ENCODE data around the gene CCDC81. TPM values are rescaled to one million over a fixed set of nuclear protein-coding genes. Genes with fewer than 3 reads are reported as not detected.

The CCDC81 gene
- total and polyA plus RNA-seq, 9 of the 15 experiments (the other 6 are each of a cell fraction or from before 2014, with no cell fraction given), result 0.16 to 1.0 (median 0.41) TPM

DNA sequence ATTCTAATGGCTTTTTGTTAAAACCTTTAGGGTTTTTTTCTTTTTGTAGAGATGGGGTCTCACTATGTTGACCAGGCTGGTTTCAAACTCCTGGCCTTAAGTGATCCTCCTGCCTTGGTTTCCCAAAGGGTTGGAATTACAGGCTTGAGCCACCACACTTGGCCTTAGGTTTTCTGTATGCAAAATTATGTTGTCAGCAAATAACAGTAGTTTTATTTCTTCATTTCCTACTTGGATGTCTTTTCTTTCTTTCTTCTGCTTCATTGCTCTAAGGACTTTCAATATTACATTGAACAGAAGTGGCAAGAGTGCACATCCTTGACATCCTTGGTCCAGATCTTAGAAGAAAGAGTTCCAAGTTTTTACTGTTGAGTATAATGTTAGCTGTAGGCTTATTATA lies 52.8 kb downstream of the CCDC81 start:
- no peaks in the 10 kb centered on the region for H3K36me3 ChIP-seq (ENCODE audit: control insufficient read depth, insufficient read depth, low read length)
- H3K4me2 ChIP-seq (ENCODE audit: insufficient read depth, low read length), result no peak overlapping the region
- in situ Hi-C loops (cut with MboI), result no loop called here
- peaks cover 4 to 10% of the 10 kb centered on the region in 2 experiments; a peak in 4 of 5 replicates for H3K4me1 ChIP-seq (replicated peaks in 1 of 2; ENCODE audit: control insufficient read depth in 2 of 2, insufficient read depth in 2 of 2, low read length in 2 of 2)
- H3K9me3 ChIP-seq (replicated peaks; ENCODE audit: control insufficient read depth, insufficient read depth, low read depth, low read length), result no peaks in the 10 kb centered on the region
- H4K20me1 ChIP-seq (replicated peaks; ENCODE audit: control insufficient read depth, insufficient read depth, low read length), result no peaks in the 10 kb centered on the region
- ATAC-seq (no peak), FAIRE-seq (no peak), DNase-seq (ENCODE audit: extremely low read depth in 1 of 4, low spot score in 3 of 4) (no peak)
- H3K79me2 ChIP-seq (ENCODE audit: control insufficient read depth, insufficient read depth, low read length), result no peaks in the 10 kb centered on the region
- POLR2A ChIA-PET, result no interaction called here
- no peak overlapping the region for H2AFZ ChIP-seq (ENCODE audit: low read depth, low read length)
- H3K27me3 ChIP-seq (ENCODE audit: control insufficient read depth in 2 of 2, insufficient read depth in 2 of 2, low read length in 2 of 2), result peaks cover 0 to 8% of the 10 kb centered on the region in 2 experiments; a peak in 2 of 5 replicates
- H3K4me3 ChIP-seq, result no peak overlapping the region
- intact Hi-C loops (cut with micrococcal nuclease), result no loop called here
- no peak overlapping the region for H3K9ac ChIP-seq (ENCODE audit: insufficient read depth in 1 of 2, low read depth in 2 of 2, low read length in 2 of 2)
- CTCF ChIA-PET (ENCODE audit: low intra/inter-chr PET ratio), result no interaction called here
- no peak overlapping the region for H3K27ac ChIP-seq (ENCODE audit: extremely low read depth, low read depth, low read length)
- no TSS peak for BruUV-seq (replicated peaks)
- H3K9me1 ChIP-seq (ENCODE audit: control insufficient read depth, insufficient read depth, low read length), result no peaks in the 10 kb centered on the region
- TF ChIP-seq MNT (conservative IDR thresholded peaks at IDR 0.05) (no peak), NCOR1 (IDR thresholded peaks at IDR 0.05) (no peak), ZNF316 (IDR thresholded peaks at IDR 0.05) (peak; percentile 58), C11orf30 (IDR thresholded peaks at IDR 0.05; ENCODE audit: low read depth) (peak; percentile 39; the same call in 1 of the 2 replicates)
- TF ChIP-seq, protein P1, sequence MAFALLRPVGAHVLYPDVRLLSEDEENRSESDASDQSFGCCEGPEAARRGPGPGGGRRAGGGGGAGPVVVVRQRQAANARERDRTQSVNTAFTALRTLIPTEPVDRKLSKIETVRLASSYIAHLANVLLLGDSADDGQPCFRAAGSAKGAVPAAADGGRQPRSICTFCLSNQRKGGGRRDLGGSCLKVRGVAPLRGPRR (CRISPR knock-in tag; IDR thresholded peaks at IDR 0.05), result no peak
- TF ChIP-seq, protein P2, sequence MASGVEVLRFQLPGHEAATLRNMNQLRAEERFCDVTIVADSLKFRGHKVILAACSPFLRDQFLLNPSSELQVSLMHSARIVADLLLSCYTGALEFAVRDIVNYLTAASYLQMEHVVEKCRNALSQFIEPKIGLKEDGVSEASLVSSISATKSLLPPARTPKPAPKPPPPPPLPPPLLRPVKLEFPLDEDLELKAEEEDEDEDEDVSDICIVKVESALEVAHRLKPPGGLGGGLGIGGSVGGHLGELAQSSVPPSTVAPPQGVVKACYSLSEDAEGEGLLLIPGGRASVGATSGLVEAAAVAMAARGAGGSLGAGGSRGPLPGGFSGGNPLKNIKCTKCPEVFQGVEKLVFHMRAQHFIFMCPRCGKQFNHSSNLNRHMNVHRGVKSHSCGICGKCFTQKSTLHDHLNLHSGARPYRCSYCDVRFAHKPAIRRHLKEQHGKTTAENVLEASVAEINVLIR (CRISPR knock-in tag; IDR thresholded peaks at IDR 0.05), result no peak
